ENCODE data around the gene GJD4. TPM values are rescaled to one million over a fixed set of nuclear protein-coding genes. Genes with fewer than 3 reads are reported as not detected.

The GJD4 gene
- total RNA-seq, 2 experiments from 2014 or later, result not detected

GRCh38 chr10:35584946-35585345 lies 20.2 kb upstream of the GJD4 start:
- CTCF ChIA-PET (ENCODE audit: unreplicated experiment), result no interaction called here
- BruUV-seq (replicated peaks), result no TSS peak
- H4K20me1 ChIP-seq (ENCODE audit: insufficient read depth, low read length), result no peaks in the 10 kb centered on the region

DNA sequence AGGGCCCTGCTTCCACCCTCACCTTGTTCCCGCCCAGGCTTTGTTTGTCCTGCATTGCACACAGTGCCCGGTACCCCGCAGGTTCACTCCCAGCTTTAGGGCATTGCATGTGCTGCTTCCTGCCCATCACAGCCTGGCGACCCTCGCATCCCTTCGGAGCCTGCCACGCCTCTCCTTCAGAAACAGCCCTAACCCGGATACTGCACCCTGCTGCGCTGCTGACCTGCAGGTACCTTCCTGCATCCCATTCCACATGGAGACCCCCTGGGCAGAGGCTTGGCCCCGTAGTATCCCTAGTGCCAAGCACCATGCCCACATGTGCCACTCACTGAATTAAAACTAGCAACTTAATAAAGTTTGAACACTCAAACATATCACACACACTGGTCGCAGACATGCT lies 19.8 kb upstream of the GJD4 start:
- Histone ChIP-seq H3K79me2 (ENCODE audit: insufficient read depth, low read depth, low read length) (no peaks in the 10 kb centered on the region), H3K4me2 (ENCODE audit: low read length) (no peak overlapping the region), H3K4me1 (ENCODE audit: insufficient read depth, low read length, poor library complexity, severe bottlenecking) (no peaks in the 10 kb centered on the region), H3K4me3 (ENCODE audit: low read depth, low read length, poor library complexity, severe bottlenecking) (no peak overlapping the region), H2AFZ (ENCODE audit: low read length) (no peak overlapping the region), H3K27ac (ENCODE audit: low read depth, low read length, poor library complexity, severe bottlenecking) (no peak overlapping the region), H3K9me2 (ENCODE audit: insufficient read depth, low read length) (no peaks in the 10 kb centered on the region), H4K20me1 (ENCODE audit: insufficient read depth, low read length) (no peaks in the 10 kb centered on the region), H3K9me3 (ENCODE audit: low read length) (no peaks in the 10 kb centered on the region), H3K36me3 (ENCODE audit: insufficient read depth, low read length) (no peaks in the 10 kb centered on the region)
- ChIA-PET POLR2A (no interaction called here), CTCF (ENCODE audit: unreplicated experiment) (no interaction called here)
- TF ChIP-seq CTCF (conservative IDR thresholded peaks at IDR 0.05; ENCODE audit: low read length) (no peak), EZH2phosphoT487 (IDR thresholded peaks at IDR 0.05; ENCODE audit: borderline replicate concordance, low read depth, low read length) (no peak)
- no peak for DNase-seq (ENCODE audit: low spot score)
- BruUV-seq (replicated peaks), result no TSS peak
- intact Hi-C loops (cut with micrococcal nuclease; ENCODE audit: unreplicated experiment), result no loop called here

More at GRCh38 chr10:35584946-35585345, 20.2 kb upstream of the GJD4 start:
- no peak overlapping the region for H3K4me2 ChIP-seq (ENCODE audit: low read length)
- H3K9me3 ChIP-seq (ENCODE audit: low read length), result no peaks in the 10 kb centered on the region
- no peak for DNase-seq (ENCODE audit: low spot score)
- H3K4me3 ChIP-seq (ENCODE audit: low read depth, low read length, poor library complexity, severe bottlenecking), result no peak overlapping the region
- no peak for TF ChIP-seq EZH2phosphoT487 (IDR thresholded peaks at IDR 0.05; ENCODE audit: borderline replicate concordance, low read depth, low read length)
- POLR2A ChIA-PET, result no interaction called here
- no peaks in the 10 kb centered on the region for H3K79me2 ChIP-seq (ENCODE audit: insufficient read depth, low read depth, low read length)
- no peaks in the 10 kb centered on the region for H3K4me1 ChIP-seq (ENCODE audit: insufficient read depth, low read length, poor library complexity, severe bottlenecking)
- intact Hi-C loops (cut with micrococcal nuclease; ENCODE audit: unreplicated experiment), result no loop called here
- H2AFZ ChIP-seq (ENCODE audit: low read length), result no peak overlapping the region
- H3K27ac ChIP-seq (ENCODE audit: low read depth, low read length, poor library complexity, severe bottlenecking), result no peak overlapping the region
- H3K9me2 ChIP-seq (ENCODE audit: insufficient read depth, low read length), result no peaks in the 10 kb centered on the region
- H3K36me3 ChIP-seq (ENCODE audit: insufficient read depth, low read length), result no peaks in the 10 kb centered on the region

- Histone ChIP-seq H3K4me1 (ENCODE audit: insufficient read depth, low read length, poor library complexity, severe bottlenecking) (no peaks in the 10 kb centered on the region), H3K4me3 (ENCODE audit: low read depth, low read length, poor library complexity, severe bottlenecking) (no peak overlapping the region), H2AFZ (ENCODE audit: low read length) (no peak overlapping the region), H3K36me3 (ENCODE audit: insufficient read depth, low read length) (no peaks in the 10 kb centered on the region), H3K9me2 (ENCODE audit: insufficient read depth, low read length) (no peaks in the 10 kb centered on the region), H3K9me3 (ENCODE audit: low read length) (no peaks in the 10 kb centered on the region), H3K79me2 (ENCODE audit: insufficient read depth, low read depth, low read length) (no peaks in the 10 kb centered on the region), H4K20me1 (ENCODE audit: insufficient read depth, low read length) (no peaks in the 10 kb centered on the region), H3K27ac (ENCODE audit: low read depth, low read length, poor library complexity, severe bottlenecking) (no peak overlapping the region), H3K4me2 (ENCODE audit: low read length) (no peak overlapping the region)
- BruUV-seq (replicated peaks), result no TSS peak
- TF ChIP-seq EZH2phosphoT487 (IDR thresholded peaks at IDR 0.05; ENCODE audit: borderline replicate concordance, low read depth, low read length), result no peak
- no peak for TF ChIP-seq CTCF (conservative IDR thresholded peaks at IDR 0.05; ENCODE audit: low read length)
- ChIA-PET CTCF (ENCODE audit: unreplicated experiment) (no interaction called here), POLR2A (no interaction called here)
- intact Hi-C loops (cut with micrococcal nuclease; ENCODE audit: unreplicated experiment), result no loop called here
- DNase-seq (ENCODE audit: low spot score), result no peak
Measured at GRCh38 chr10:35585903-35586535, 19.1 kb upstream of the GJD4 start.
